ENCODE results near the gene NRROS.
"Not testable (repeated sequence)": the region's sequence is repeated elsewhere in the genome, so short reads cannot be mapped to it uniquely, and the experiment has no call there.

NRROS gene

DNA sequence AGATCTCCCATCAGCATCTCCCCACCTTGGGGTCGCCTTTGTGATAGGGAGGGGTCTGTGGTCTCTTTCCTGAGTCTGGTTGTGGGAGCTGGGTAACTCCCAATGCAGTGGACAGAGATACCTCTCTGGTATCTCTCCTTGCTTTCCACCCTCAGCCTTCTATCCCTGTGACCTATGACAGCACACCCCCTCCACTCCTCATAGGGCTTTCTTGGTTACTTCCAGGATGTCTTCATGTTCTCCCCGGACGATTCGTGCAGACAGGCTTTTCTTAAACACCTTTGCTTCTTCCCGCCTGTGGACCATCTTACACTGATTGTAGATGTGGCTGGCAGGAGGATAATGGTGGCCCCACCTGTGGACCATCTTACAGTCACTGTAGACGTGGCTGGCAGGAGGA lies 14.2 kb upstream of the NRROS start:
- no peak for DNase-seq

DNA sequence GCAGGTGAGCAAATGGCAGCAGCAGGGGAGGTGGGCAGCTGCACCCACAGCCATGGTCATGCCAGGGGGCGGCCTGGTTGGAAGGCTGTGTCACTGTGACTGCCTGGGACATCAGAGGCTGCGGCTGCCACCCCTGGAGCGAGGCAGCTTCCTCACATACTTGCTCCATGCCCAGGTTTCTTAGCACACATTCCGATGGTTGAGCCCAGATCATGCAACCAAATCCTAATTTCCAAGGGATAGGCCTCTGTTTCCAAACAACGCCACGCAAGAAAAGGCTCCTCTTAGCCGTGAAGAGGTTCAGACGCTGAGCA lies 11.6 kb upstream of the NRROS start:
- DNase-seq: no peak

DNA sequence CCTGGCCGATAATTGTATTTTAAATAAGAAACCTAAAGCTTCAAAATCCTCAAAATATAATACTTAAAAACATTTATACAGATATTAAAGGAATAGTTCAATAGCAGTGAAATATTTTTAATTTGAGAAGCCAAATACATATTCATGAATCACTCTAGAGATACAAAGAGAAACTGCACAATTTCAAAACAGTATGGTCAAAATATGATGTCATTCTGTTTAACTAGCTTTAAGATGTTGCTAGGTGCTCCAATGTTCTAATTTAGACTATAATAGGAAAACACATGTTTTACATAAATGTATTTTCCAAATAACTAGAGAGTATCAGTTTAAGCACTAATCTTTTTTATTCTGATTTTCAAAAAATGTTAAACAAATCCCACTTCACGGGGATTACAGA lies 10.3 kb upstream of the NRROS start:
- no peak for DNase-seq

DNA sequence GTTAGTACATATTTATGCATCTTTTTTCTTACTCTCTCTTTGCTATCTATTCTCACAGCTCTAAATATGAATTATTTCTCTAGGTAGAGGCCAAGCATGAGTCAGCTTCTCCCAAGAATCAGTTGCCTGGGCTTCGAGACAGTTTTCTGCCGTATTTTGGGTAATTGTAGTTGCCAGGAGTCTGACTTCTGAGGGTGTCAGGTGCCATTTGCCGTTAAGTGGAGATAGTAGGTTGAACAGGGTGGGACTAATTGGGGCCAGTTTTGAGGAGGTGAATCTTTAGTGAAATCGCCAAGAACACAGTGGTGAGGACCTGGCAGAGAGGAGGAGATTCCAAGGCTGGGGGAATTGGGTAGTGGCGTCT lies 7.8 kb upstream of the NRROS start:
- DNase-seq: no peak

DNA sequence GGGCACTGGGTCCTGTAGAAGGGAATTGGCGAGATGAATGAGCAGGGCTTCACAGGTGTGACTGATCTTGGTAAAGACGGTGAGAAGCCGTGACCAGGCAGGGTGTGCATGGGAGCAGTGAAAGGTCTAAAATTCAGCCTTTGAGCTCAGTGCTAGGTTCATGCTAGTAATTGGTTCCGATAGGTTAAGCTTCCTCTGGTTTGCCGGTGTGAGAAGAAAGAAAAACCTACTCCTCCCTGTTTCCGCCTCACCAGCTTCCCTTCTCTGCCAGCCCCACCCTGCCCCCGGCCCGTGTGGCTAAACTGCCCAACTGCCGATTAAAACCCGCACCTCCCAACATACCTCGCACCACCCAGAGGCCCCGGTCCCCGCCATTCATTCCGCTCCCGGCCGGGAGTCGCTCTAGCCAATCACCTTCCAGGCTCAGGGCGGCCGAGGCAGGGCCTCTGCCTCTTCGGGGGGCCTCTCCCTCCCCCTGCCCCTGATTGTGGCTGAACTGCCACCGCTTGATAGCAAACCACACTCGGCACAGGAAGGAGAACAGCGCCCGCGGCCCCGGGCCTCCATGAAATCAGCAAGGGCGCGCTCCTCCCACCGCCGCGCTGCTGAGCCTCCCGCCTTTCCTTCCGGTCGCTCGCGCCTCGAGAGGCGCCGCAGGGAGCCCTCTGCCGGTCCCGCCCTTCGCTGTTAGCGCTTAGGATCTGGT lies 7.3 kb upstream of the NRROS start:
- DNase-seq: peak; percentile 99

DNA sequence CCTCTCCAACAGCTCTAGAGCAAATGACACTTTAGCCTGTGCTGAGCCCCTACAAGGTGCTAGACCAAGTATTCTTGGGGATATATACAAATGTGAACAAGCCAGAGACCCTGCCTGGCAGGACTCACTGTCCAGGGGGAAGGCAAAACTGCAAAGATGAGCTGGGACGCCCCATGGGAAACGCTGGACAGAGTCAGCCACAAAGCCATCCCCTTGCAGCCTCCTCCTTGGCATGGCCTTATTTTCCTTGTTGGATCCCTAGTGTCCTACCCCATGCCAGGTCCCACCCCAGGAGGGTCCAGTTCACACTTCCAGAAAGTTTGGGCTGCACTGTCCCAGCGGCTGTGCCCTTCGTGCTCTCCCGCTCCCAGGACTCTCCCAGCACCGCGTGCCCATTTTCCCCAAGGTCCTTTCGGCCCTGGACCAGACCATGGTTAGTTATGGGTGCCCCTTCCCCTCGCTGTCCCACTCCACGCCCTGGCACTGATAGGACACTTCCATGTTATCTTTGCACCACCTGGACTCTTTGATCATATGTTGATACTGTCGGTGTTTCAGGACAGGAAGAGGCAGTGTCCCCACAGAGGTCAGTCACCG lies 5.8 kb upstream of the NRROS start:
- no peak for DNase-seq

DNA sequence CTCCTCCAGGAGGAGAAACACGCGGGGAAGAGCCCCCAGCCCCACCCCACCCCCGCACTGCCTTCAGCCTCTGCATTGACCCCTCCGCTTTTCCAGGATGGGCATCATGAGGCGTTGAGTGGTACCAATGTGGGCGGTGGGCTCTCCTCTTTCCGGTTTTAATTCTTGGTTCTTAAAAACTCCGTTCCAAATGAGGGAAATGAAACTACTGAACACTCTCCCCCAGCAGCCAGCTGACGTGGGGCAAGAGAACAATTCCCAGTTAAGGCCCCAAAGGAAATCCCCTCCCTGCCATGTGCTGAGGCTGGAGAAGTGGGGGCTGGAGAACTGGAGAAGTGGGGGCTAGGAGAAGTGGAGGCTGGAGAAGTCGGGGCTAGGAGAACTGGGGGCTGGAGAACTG lies 5.3 kb upstream of the NRROS start:
- DNase-seq: no peak

DNA sequence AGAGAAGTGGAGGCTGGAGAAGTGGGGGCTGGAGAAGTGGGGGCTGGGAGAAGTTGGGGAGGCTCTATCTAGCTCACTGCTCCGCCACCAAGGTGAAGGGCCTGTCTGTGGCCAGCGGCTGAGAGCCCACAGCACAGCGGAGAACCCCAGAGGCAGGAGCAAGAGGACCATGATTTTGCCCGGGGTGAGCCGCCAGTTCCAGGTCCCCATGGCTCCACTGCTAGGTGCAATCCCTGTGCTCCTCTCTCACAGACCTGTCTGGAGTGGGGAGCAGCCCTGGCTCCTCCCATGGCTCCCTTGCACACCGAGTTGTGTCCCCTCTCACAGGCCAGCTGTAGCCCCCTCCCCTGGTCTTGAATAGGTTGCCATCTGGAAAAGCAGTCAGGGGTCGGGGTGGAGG lies 4.7 kb upstream of the NRROS start:
- no peak for DNase-seq

DNA sequence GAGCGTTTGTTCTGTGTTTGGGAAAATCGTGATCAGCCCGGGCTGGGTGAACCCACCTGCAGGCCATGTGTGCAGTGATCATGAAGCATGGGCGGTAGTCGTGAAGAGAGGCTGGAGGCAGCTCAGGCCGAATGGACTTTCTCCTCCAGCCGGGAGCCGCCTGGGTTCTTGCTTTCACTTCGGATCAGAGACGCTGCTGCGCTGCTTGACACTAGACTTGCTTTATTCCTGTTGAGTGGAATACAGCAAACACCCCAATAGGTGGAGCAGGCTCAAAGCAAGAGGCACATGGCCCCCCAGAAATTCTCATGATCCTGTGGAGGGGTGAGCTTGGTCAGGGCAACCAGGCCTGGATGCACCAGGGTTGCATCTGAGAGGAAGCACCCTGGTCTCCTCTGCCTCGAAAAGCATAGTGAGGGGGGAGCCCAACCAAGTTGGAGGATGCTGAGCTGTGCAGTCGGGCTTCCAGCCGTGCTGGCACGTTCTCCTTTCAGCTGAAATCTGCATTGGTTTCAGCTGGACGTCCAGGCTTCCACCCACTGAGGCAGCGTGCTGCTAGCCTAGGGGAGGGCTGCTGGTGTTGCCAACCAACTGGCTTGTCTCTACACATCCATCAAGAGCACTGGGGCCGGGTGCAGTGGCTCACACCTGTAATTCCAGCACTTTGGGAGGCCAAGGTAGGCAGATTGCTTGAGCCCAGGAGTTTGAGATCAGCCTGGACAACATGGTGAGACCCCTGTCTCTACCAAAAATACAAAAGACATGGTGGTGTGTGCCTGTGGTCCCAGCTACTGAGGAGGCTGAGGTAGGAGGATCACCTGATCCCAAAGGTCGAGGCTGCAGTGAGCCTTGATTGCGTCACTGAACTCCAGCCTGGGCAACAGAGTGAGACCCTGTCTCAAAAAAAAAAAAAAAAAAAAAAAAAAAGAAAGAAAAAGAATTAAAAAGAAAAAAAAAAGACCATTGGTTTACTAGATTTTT lies 2.8 kb upstream of the NRROS start:
- DNase-seq: no peak

DNA sequence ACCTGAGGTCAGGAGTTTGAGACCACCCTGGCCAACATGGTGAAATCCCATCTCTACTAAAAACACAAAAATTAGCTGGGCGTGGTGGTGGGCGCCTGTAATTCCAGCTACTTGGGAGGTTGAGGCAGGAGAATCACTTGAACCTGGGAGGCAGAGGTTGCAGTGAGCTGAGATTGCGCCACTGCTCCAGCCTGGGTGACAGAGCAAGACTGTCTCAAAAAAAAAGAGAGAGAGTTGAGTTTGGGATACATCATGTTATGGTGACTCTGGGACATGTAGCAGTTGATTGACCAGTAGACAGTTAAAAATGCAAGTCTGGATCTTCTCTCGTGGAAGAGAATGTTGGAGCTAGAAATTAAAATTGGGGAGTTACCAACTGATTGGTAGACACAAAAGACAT lies 1.6 kb upstream of the NRROS start:
- DNase-seq: not testable (repeated sequence)

DNA sequence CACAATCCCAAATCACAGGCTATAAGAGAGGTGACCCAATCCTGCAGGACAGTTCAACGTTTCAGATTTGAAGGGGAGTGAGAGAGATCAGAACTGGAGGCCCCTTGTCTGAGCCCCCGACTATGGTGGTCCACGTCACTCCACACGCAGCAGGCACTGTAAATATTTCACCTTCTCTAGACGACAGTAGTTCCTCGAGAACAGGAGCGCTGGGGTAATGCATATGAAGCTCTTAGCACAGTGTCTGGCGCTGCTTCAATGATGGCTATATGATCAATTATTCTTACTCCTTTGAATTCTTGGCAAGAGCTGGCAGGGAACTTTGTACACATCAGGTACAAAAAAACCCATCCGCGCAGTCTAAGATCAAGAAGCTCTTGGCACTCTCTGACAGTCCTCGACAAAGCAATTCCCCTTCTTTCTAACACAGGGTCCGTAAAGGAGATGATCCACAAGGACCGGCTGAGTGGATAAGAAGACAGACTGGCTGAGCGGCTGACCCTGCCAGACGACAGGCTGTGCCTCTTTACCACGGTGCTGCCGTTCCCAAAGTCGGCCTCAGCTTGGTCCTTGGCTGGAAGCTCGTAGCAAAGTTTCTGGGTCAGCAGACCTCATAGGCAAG lies 522 bp upstream of the NRROS start:
- DNase-seq: no peak

DNA sequence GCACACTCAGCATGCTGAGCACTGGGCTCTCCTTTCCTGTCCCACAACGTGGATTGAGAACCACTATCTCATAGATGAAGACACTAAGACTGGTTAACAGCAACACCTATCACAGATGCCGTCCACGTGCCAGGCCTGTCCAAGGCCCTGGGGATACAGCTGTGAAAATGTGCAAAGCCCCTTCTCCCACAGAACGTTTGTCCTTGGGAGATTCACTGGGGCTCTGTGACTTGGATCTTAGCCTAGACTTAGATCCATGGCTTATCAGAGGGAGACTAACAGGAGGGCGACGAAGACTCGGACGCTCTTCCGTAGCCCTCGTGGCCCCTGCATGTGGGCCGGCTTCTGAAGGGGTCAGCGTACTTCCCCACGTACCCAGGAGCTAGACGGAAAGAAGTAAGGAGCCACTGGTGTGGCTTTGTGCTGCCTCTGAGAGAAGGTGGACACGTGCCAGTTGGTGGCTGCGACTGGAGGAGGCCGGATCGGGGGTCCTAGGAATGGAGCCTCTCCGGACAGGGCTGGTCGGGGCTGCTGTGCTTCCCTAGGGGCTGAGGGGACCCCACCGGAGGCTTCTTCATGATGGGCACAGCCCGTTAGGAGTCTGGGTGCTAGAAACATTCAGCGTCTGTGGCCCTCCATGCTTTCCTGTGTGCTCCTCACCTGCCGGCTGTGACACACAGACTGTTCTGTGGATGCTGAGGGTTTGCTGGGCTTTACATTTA lies 964 bp downstream of the NRROS start:
- no peak for DNase-seq

DNA sequence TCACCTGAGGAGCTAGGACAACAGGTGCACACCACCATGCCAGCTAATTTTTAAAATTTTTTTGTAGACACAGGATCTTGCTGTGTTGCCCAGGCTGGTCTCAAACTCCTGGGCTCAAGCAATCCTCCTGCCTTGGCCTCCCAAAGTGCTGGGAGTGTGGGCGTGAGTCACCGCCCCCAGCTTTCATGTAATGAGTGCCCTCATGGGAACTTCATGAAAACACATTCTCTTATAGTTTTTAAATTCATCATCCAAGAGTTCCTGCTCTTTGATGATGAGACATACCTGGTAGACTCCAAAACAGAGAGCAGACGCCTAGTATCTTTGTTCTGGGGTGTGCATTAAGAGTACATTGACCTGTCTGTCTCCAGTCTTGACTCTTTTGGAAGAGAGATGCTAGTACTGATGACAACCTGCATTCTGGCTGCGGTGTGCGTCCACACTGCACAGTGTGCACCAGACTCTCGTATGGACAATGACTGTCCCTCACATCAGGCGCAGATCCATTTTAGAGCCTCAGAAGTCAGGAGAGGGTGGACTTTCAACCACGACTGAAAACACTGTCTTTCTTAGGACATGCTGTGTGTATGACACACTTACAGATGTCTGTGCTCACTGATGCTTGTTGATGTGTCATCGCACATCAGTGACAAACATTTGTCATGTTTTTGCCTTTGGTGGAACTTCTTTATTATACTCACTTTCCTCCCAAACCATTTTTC lies 2.0 kb downstream of the NRROS start:
- DNase-seq: no peak

DNA sequence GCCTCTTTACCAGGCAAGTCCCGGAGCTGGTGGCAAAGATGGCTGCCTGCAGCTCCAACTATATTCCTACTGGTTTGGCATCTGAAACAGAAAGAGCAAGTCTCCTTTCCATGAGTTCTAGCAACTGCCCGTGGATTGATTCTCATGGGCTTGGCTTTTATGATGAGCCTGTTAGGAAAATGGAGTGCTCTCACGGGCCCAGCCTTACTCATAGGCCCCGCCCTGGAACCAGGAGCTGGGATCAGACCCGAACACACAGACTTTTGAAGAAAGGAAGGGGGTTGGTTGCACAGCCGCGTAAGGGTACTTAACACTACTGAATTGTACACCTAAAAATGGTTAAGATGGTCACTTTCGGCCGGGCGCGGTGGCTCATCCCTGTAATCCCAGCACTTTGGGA lies 2.9 kb downstream of the NRROS start:
- no peak for DNase-seq

DNA sequence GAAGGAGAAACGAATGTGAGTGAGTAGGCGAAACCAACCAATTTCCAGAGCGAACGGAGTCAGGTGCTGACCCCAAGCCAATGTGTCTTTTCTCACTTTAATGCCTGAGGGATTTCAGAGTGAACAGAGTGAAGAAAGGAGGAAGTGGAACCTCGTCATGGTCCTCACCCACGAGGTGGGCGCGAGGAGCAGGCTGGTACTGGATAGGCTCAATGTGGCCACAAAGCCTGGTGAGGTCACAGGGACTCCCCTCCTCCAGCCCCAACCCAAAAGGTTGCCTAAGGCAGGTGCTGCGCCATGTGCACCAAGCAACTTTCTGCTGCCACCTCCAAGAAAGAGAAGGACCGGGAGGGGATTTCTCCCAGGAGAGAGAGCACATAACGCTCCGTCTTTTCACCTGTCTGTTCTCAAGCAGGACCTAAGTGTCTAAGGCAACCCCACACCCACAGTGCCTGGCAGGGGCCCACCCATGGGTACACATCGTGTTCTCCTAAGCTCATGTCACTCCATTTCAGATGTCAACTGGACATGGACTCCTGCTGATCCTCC lies 3.8 kb downstream of the NRROS start:
- DNase-seq: no peak

DNA sequence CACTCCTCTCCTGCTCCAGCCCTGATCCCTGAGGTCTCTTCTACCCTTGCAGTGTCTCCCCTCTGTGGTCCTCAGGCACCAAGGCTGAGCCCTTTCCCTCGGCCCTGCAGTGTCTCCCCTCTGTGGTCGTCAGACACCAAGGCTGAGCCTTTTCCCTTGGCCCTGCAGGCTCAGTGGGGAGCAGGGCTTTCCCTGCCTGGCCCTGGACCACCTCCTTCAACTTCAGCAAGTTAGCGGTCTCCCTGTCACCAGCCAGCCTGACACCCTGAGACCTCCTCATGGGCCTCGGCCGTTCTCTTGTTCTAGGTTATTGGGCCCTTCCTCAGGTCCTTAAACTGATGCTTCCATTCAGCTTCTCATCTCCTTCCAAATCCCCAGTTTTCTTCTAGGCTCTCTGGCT lies 4.3 kb downstream of the NRROS start:
- DNase-seq: no peak

DNA sequence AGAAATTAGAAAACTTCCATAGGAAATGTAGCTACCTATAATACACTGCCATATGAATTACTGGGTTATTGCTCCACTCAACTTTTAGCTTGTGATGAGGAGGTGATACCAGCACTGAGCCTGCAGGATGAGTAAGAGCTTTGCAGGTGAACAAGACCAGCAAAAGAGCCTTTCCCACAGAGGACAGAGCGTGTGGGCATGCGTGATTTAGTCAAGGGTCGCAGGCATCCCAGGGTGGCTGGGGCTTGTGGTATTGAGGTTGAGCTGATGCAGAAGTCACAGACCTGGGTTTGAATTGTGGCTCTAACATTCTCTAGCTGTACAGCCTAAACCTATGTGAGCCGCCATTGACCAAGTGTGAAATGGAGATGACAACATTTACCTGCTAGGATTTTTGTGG lies 5.6 kb downstream of the NRROS start:
- DNase-seq: no peak

DNA sequence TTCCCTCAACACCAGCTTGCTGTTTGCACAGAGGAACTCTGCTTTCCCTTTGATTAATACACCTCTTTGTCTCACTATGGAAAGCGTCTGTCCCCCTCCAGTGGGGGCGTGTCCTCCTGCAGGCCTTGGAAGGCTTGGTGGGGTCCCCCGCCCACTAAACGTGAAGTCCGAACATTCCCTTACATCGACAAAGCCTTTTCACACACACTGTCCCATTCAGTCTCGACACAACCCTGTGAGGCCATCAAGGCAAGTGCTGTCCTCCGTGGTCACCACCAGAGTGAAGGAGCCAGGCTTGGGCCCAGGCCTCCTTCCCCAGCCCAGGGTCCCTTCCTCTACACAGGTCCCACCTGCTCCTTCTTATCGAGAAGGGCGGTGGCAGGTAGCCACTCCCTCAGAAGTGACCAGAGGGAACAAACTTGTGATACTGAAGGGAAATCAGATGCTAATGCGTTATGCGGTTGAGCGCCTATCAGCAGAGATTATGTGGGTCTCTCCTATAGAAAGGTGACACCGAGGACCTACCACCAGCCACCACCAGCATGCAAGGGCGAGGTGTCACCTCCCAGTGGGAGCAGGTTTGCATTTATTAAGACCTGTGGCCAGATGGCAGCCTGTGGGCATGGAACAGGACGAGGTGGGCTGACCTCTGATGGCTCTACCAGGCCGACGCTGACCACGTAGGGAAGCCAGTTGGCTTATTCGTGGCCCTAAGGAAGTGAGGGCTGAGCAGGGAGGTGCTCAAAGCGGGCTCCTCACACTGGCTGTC lies 6.6 kb downstream of the NRROS start:
- no peak for DNase-seq

DNA sequence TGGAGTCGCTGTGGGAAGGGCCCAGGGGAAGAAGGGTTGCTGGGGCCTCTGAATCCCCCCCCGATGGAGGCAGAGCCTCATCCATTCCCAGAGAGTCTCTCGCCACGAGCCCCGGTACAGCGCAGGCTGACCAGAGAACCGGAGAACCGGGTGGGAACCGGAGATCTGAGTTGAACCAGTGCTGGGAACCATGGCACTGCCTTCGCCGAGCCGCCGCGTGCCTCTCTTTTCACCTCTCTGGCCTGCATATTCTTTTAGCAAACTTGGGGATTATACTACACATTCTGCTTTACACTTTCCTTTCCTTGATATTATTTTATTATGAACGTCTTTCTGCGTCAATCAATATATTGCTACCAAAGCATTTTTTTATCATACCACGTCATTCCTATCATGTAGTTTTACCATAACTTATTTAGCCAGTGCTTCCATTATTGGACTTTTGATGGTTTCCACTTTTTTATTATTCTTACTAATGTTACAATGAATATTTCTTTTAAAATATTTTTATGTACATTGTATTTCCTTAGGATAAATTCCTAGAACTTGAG lies 7.2 kb downstream of the NRROS start:
- no peak for DNase-seq

DNA sequence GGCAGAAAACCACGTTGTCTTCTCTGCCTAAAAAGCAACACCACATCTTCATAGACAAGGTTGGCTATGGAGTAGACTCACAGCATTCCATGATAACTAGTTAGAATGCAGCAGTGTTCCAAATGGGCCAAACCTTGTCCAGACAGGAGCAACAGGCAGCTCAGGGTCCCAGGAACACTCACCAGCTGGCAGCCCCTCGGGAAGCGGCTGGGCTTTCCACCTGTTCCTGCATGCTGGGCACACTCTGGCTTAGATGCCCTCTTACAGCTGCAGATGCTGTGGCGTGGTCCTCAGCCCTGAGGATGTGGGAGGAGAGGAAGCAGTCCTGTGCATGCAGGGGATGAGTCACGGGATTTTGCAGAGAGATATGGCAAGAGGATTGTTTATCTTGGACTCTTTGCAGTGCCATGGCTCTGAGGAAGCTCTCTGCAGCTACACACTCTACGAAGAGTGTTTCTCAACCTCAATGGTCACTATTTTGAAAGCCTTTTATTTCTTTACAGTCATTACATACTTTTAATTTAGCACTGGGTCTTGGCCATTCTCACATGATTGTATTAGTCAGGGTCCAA lies 11.3 kb downstream of the NRROS start:
- DNase-seq: no peak

DNA sequence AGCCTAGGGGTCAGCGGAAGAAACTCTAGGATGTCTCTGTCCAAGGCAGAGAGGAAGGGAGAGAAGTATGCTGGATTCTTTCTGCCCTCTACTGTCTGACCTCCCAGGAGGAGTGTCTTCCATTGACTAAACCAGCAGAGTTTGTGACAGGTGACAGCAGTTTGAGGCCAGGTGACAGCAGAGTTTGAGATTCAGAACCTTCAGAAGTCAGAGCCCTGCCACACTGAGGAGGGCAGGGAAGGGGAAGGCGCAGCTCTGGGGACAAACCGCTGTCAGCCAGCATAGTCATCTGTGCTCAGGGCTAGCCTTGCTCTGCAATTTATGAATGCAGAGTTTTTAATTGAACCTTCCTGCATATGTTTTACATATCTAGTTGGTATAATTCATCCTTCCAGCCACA lies 12.3 kb downstream of the NRROS start:
- DNase-seq: no peak

All from NCI-H774 (cell line).